Fibroblast of mammary gland (primary cell): ENCODE data around the gene SPATA3.

Experiments used
- DNase-seq: peaks from one replicate; pipeline ENCODE4 v3.0.0-alpha.2; 2010; ENCODE audit warnings: low read depth
- H3K4me3 ChIP-seq: 2 replicates; pipeline ENCODE4 v1.5.1; 2011; ENCODE audit warnings: low read depth, mild to moderate bottlenecking, low read length, moderate library complexity; ENCODE audit not compliant: control insufficient read depth
- TF ChIP-seq, protein P1 (sequence below): conservative IDR thresholded peaks from 2 replicates; pipeline ENCODE4 v1.5.1; 2011; ENCODE audit warnings: low read depth, low read length, inconsistent platforms; ENCODE audit not compliant: control insufficient read depth, insufficient read depth

SPATA3 gene

GRCh38 chr2:231056453-231057416 is 60.8 kb downstream of the SPATA3 start, which contains the start of gene PSMD1:
PSMD1 (plus strand) TSS chr2:231056867; CDS start chr2:231057026, 159 bp downstream.
- H3K4me3 ChIP-seq = peak within 1 kb of the TSS; percentile 99
- TF ChIP-seq, protein P1, sequence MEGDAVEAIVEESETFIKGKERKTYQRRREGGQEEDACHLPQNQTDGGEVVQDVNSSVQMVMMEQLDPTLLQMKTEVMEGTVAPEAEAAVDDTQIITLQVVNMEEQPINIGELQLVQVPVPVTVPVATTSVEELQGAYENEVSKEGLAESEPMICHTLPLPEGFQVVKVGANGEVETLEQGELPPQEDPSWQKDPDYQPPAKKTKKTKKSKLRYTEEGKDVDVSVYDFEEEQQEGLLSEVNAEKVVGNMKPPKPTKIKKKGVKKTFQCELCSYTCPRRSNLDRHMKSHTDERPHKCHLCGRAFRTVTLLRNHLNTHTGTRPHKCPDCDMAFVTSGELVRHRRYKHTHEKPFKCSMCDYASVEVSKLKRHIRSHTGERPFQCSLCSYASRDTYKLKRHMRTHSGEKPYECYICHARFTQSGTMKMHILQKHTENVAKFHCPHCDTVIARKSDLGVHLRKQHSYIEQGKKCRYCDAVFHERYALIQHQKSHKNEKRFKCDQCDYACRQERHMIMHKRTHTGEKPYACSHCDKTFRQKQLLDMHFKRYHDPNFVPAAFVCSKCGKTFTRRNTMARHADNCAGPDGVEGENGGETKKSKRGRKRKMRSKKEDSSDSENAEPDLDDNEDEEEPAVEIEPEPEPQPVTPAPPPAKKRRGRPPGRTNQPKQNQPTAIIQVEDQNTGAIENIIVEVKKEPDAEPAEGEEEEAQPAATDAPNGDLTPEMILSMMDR = peak; percentile 96
- peak; percentile 93 for DNase-seq

DNA sequence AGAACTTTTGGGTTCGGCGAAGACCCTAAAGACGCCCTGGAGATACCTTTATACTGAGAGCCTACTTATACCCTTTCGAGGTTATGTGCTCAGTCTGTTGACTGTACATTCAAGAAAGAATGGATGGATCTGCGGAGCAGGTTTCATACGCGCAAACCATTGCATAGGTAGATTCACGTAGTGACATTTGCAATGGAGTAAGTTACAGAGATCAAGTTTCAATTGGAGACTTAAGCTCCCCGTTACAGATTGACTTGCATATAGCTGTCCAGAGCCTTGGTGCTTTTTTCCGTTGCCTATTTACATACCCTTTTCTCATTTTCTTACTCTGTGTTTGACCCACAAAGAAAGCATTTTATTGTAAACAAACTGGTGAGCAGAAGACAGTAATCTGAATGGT is 61.7 kb downstream of the SPATA3 start:
- H3K4me3 ChIP-seq = peak overlapping the region; percentile 99
- TF ChIP-seq, protein P1 = no peak
- peak; percentile 25 for DNase-seq
